WERI-Rb-1 (cell line): ENCODE results near the gene SRSF9.

Experiments used
- DNase-seq: peaks from one replicate; pipeline ENCODE4 v3.0.0-alpha.2; 2020
- H3K27ac ChIP-seq: fragments of 250-450 bp; sonication (Bioruptor Pico); 2 replicates; pipeline ENCODE4 v1.5.1; 2020; ENCODE audit warnings: mild to moderate bottlenecking, moderate library complexity
- H3K27me3 ChIP-seq: fragments of 250-450 bp; sonication (Bioruptor Pico); 2 replicates; pipeline ENCODE4 v1.5.1; 2021; ENCODE audit warnings: mild to moderate bottlenecking, low read depth, moderate library complexity; ENCODE audit not compliant: insufficient read depth, severe bottlenecking
- H3K36me3 ChIP-seq: fragments of 250-450 bp; sonication (Bioruptor Pico); 2 replicates; pipeline ENCODE4 v1.5.1; 2020; ENCODE audit warnings: mild to moderate bottlenecking, moderate library complexity
- H3K4me3 ChIP-seq: 2 replicates; pipeline ENCODE4 v1.5.1; 2011; ENCODE audit warnings: low read depth, mild to moderate bottlenecking, control low read depth, low read length
- H3K9me3 ChIP-seq: fragments of 250-450 bp; sonication (Bioruptor Pico); 2 replicates; pipeline ENCODE4 v1.5.1; 2021; ENCODE audit warnings: mild to moderate bottlenecking, moderate library complexity; ENCODE audit not compliant: severe bottlenecking
- TF ChIP-seq, protein P1 (sequence below): IDR thresholded peaks from 2 replicates; pipeline ENCODE4 v1.5.1; 2011; ENCODE audit warnings: low read depth, mild to moderate bottlenecking, control low read depth, inconsistent platforms, low read length

SRSF9 gene

GRCh38 chr12:120428597-120429229 lies 40.8 kb downstream of the SRSF9 start:
- no peaks in the 10 kb centered on the region for H3K9me3 ChIP-seq
- TF ChIP-seq, protein P1, sequence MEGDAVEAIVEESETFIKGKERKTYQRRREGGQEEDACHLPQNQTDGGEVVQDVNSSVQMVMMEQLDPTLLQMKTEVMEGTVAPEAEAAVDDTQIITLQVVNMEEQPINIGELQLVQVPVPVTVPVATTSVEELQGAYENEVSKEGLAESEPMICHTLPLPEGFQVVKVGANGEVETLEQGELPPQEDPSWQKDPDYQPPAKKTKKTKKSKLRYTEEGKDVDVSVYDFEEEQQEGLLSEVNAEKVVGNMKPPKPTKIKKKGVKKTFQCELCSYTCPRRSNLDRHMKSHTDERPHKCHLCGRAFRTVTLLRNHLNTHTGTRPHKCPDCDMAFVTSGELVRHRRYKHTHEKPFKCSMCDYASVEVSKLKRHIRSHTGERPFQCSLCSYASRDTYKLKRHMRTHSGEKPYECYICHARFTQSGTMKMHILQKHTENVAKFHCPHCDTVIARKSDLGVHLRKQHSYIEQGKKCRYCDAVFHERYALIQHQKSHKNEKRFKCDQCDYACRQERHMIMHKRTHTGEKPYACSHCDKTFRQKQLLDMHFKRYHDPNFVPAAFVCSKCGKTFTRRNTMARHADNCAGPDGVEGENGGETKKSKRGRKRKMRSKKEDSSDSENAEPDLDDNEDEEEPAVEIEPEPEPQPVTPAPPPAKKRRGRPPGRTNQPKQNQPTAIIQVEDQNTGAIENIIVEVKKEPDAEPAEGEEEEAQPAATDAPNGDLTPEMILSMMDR, result no peak
- DNase-seq, result no peak

GRCh38 chr12:120425797-120426196 lies 43.8 kb downstream of the SRSF9 start:
- Histone ChIP-seq H3K27me3 (no peaks in the 10 kb centered on the region), H3K36me3 (no peaks in the 10 kb centered on the region), H3K27ac (no peak overlapping the region), H3K4me3 (no peak overlapping the region), H3K9me3 (no peaks in the 10 kb centered on the region)
- DNase-seq, result no peak
- TF ChIP-seq, protein P1, result no peak

More at GRCh38 chr12:120428597-120429229, 40.8 kb downstream of the SRSF9 start:
- H3K4me3 ChIP-seq, result no peak overlapping the region
- no peak overlapping the region; the same call in 1 of the 2 replicates for H3K27ac ChIP-seq
- H3K27me3 ChIP-seq, result no peaks in the 10 kb centered on the region
- H3K36me3 ChIP-seq, result no peaks in the 10 kb centered on the region

DNA sequence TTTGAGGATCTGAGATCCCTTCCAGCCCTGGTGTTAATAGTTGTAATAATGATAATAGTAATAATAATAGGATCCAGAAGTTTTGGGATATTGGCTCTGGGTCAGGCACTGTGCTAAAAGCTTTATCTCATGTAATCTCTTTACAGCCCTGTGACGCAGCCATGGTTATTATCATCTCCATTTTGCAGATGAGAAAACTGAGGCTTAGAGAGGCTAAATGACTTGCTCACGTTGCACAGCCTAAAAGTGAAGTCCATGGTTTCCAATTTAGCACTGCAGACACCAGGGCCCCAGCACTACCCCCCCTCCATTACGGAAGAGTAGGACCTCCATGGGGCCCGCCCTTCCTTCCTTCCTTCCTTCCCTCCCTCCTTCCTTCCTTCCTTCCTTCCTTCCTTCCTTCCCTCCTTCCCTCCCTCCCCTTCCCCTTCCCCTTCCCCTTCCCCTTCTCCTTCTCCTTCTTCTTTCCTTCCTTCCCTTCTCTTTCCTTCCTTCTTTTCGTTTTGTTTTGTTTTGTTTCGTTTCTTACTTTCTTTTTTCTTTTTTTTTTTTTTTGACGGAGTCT lies 46.6 kb downstream of the SRSF9 start:
- TF ChIP-seq, protein P1, result no peak
- Histone ChIP-seq H3K9me3 (no peaks in the 10 kb centered on the region), H3K4me3 (no peak overlapping the region), H3K36me3 (no peaks in the 10 kb centered on the region), H3K27me3 (no peaks in the 10 kb centered on the region), H3K27ac (no peak overlapping the region)
- no peak for DNase-seq

- TF ChIP-seq, protein P1, result no peak
- H3K9me3 ChIP-seq, result no peaks in the 10 kb centered on the region
- no peaks in the 10 kb centered on the region for H3K27me3 ChIP-seq
- no peak overlapping the region for H3K4me3 ChIP-seq
- no peaks in the 10 kb centered on the region for H3K36me3 ChIP-seq
- no peak overlapping the region for H3K27ac ChIP-seq
- DNase-seq, result no peak
Observed at GRCh38 chr12:120421701-120422100, 47.8 kb downstream of the SRSF9 start.

DNA sequence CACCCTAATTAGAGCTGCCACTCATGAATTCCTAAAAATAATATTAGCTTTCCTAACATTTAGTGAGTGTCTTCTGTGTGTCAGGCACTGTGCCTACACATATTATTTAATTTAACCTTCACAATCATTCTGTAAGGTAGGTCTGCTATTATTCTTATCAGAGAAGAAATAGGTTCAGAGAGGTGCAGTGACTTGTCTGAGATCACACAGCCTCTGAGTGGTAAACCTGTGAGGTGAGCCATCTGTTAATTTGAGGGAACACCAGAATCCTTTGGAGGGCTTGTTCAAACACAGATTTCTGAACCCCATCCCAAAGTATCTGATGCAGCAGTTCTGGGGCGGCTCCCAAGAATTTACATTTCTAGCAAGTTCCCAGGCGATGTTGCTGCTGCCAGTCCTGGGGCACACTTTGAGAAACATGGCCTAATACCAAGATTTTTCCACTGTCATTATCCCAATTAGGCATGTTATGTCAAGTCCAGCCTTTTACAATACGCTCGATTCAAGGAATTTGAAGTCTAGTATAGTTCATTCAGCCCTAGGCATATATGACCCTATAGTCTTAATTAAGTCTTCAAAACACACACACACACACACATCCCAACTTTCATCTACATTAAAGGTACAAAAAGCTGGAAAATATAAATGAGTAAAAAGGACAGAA lies 51.5 kb downstream of the SRSF9 start:
- no peak overlapping the region for H3K4me3 ChIP-seq
- no peak for DNase-seq
- no peaks in the 10 kb centered on the region for H3K27me3 ChIP-seq
- H3K36me3 ChIP-seq, result no peaks in the 10 kb centered on the region
- no peaks in the 10 kb centered on the region for H3K9me3 ChIP-seq
- TF ChIP-seq, protein P1, result no peak
- H3K27ac ChIP-seq, result no peak overlapping the region
